Activated CD8-positive, alpha-beta T cell treated with anti-CD3 and anti-CD28 coated beads for 36 hours (primary cell): ENCODE results near the gene NR4A2. TPM values are rescaled to one million over a fixed set of nuclear protein-coding genes. Genes with fewer than 3 reads are reported as not detected.

Experiments used
- ATAC-seq: fragments of 200-7000 bp; cut with Tn5 transposase; one replicate; pipeline ENCODE4 v1.10.0; 2021; ENCODE audit warnings: mild to moderate bottlenecking, moderate library complexity
- CTCF ChIA-PET: fragments of 350-600 bp; sonication (Branson Sonifier 250); formaldehyde crosslinking; loops from one replicate; lab custom pipeline; 2021; ENCODE audit warnings: antibody characterized with exemption; lab: Charles Lee
- POLR2A ChIA-PET: fragments of 350-600 bp; sonication (Branson Sonifier 250); formaldehyde crosslinking; loops from one replicate; lab custom pipeline; 2021; ENCODE audit warnings: antibody characterized with exemption; lab: Charles Lee
- DNase-seq: peaks from one replicate; pipeline ENCODE4 v3.0.0-alpha.2; 2020
- H3K27ac Mint-ChIP-seq: one replicate; pipeline ENCODE4 v1.8.0; 2021; ENCODE audit warnings: mild to moderate bottlenecking, mixed read lengths
- H3K27me3 Mint-ChIP-seq: one replicate; pipeline ENCODE4 v1.8.0; 2021; ENCODE audit warnings: mixed read lengths
- H3K36me3 Mint-ChIP-seq: one replicate; pipeline ENCODE4 v1.8.0; 2021; ENCODE audit warnings: low read depth, mixed read lengths
- H3K4me1 Mint-ChIP-seq: one replicate; pipeline ENCODE4 v1.8.0; 2021; ENCODE audit warnings: low read depth, mixed read lengths
- H3K4me3 Mint-ChIP-seq: one replicate; pipeline ENCODE4 v1.8.0; 2021; ENCODE audit warnings: mild to moderate bottlenecking, moderate library complexity, mixed read lengths
- H3K9me3 Mint-ChIP-seq: one replicate; pipeline ENCODE4 v1.8.0; 2021; ENCODE audit warnings: mixed read lengths
- CTCF ChIP-seq: fragments of 200-600 bp; IDR thresholded peaks from one replicate; pipeline ENCODE4 v1.8.0; 2022; ENCODE audit warnings: antibody characterized with exemption, mild to moderate bottlenecking
- intact Hi-C: fragments of 100-400 bp; cut with micrococcal nuclease; formaldehyde crosslinking; loops from one replicate; pipeline ENCODE4 v1.10.0; 2022
- total RNA-seq, 2 experiments: library from RNA; stranded (reverse); gene quantifications; one replicate each; pipeline ENCODE4 v1.2.3, GENCODE V29; 2021

NR4A2 gene
- total RNA-seq, 2 experiments from 2014 or later = 57.6 to 61.6 TPM

GRCh38 chr2:156326526-156327095 lies 5.9 kb downstream of the NR4A2 start:
- Mint-ChIP-seq H3K36me3 (peaks cover 83% of the 10 kb centered on the region), H3K4me3 (no peak overlapping the region), H3K27ac (no peak overlapping the region), H3K9me3 (no peaks in the 10 kb centered on the region), H3K27me3 (peaks cover 27% of the 10 kb centered on the region), H3K4me1 (peaks cover 56% of the 10 kb centered on the region)
- CTCF ChIA-PET = no interaction called here
- no peak for TF ChIP-seq CTCF
- POLR2A ChIA-PET = interaction anchor here (1.2 kb wide), 1 partner anchor 10 kb away, joined by 3 read pairs; no protein-coding TSS in a partner anchor
- DNase-seq = no peak
- intact Hi-C loops = no loop called here
- ATAC-seq = no peak

GRCh38 chr2:156325688-156326525 lies 6.6 kb downstream of the NR4A2 start:
- no peak for TF ChIP-seq CTCF
- Mint-ChIP-seq H3K27me3 (peaks cover 34% of the 10 kb centered on the region), H3K36me3 (peaks cover 76% of the 10 kb centered on the region), H3K4me1 (peaks cover 58% of the 10 kb centered on the region), H3K27ac (no peak overlapping the region), H3K9me3 (no peaks in the 10 kb centered on the region), H3K4me3 (no peak overlapping the region)
- ATAC-seq (no peak), DNase-seq (no peak)
- POLR2A ChIA-PET = interaction anchor here (1.2 kb wide), 1 partner anchor 9 kb away, joined by 3 read pairs; no protein-coding TSS in a partner anchor
- intact Hi-C loops = no loop called here
- CTCF ChIA-PET = interaction anchor here (3.2 kb wide), 1 partner anchor 9 kb away, joined by 12 read pairs; no protein-coding TSS in a partner anchor

- H3K4me3 Mint-ChIP-seq = no peak overlapping the region
- H3K4me1 Mint-ChIP-seq = peaks cover 48% of the 10 kb centered on the region
- H3K9me3 Mint-ChIP-seq = no peaks in the 10 kb centered on the region
- TF ChIP-seq CTCF = no peak
- CTCF ChIA-PET = interaction anchor here (2.2 to 3.2 kb wide), 2 partner anchors 11 to 265 kb away, joined by 8 to 12 read pairs; no protein-coding TSS in a partner anchor
- no peak for DNase-seq
- H3K27ac Mint-ChIP-seq = no peak overlapping the region
- ATAC-seq = no peak
- intact Hi-C loops = no loop called here
- H3K27me3 Mint-ChIP-seq = peaks cover 52% of the 10 kb centered on the region
- POLR2A ChIA-PET = interaction anchor here (1.3 kb wide), 1 partner anchor 19 kb away, joined by 4 read pairs; no protein-coding TSS in a partner anchor
- peaks cover 55% of the 10 kb centered on the region for H3K36me3 Mint-ChIP-seq
Observed at GRCh38 chr2:156323754-156324153, 8.8 kb downstream of the NR4A2 start.

DNA sequence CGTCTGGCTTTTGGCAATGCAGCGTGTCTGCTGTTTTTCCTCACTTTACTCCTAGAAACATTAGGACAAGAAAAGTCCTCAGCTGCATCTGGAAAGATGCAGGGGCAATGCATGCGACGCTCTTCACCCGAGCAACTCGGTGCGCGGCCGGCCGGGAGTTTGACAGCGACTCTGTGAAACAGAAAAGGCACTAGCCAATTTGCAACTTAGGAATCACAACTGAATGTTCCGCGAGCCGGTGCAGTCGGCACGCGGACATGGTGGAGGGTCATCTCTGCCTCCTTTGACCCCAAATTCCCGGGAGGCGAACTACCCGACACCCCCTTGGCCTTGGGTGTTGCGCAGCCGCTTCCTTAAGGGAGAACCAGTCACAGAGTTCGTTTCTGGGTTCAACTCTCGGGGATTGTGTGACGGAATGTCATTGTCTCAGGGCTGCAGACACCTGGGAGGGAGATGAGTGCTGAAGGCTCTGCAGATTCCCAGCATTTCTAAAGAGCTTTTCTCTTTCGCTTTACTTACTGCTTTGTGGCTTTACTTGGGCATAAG lies 9.8 kb downstream of the NR4A2 start:
- no peaks in the 10 kb centered on the region for H3K9me3 Mint-ChIP-seq
- POLR2A ChIA-PET = interaction anchor here (1.1 kb wide), 1 partner anchor 11 kb away, joined by 6 read pairs; the partner anchor contains the start of gene NR4A2
- peaks cover 46% of the 10 kb centered on the region for H3K36me3 Mint-ChIP-seq
- CTCF ChIA-PET = interaction anchor here (2.2 kb wide), 1 partner anchor 266 kb away, joined by 8 read pairs; no protein-coding TSS in a partner anchor
- intact Hi-C loops = no loop called here
- peaks cover 60% of the 10 kb centered on the region for H3K27me3 Mint-ChIP-seq
- ATAC-seq (no peak), DNase-seq (no peak)
- H3K4me1 Mint-ChIP-seq = peaks cover 42% of the 10 kb centered on the region
- peak overlapping the region; percentile 43 for H3K4me3 Mint-ChIP-seq
- no peak for TF ChIP-seq CTCF
- H3K27ac Mint-ChIP-seq = no peak overlapping the region
